OCI-LY1 (cell line): ENCODE data around the gene MYO16.

ENCODE experiments used
- H2AFZ ChIP-seq: fragments of 200-600 bp; sonication (generic), shearing (Covaris generic); 2 replicates; pipeline ENCODE4 v1.6.0; 2014; ENCODE audit warnings: antibody characterized with exemption, mild to moderate bottlenecking, low read length
- H3F3A ChIP-seq: fragments of 200-600 bp; sonication (generic), shearing (Covaris generic); 2 replicates; pipeline ENCODE4 v1.6.0; 2014; ENCODE audit warnings: mild to moderate bottlenecking, antibody characterized with exemption, low read length, moderate library complexity; ENCODE audit not compliant: insufficient read depth
- H3K27ac ChIP-seq: fragments of 200-600 bp; sonication (generic); 2 replicates; pipeline ENCODE4 v1.5.1; 2014; ENCODE audit warnings: low read length, mixed run types, mild to moderate bottlenecking, low read depth; ENCODE audit not compliant: poor library complexity, severe bottlenecking
- H3K27me3 ChIP-seq: fragments of 200-600 bp; sonication (generic); 2 replicates; pipeline ENCODE4 v1.6.0; 2014; ENCODE audit warnings: antibody characterized with exemption, mild to moderate bottlenecking, low read length, moderate library complexity; ENCODE audit not compliant: insufficient read depth
- H3K36me3 ChIP-seq: fragments of 200-600 bp; sonication (generic); 2 replicates; pipeline ENCODE4 v1.6.1; 2014; ENCODE audit warnings: mild to moderate bottlenecking, antibody characterized with exemption, low read length, moderate library complexity, mixed read lengths; ENCODE audit not compliant: insufficient read depth
- H3K4me1 ChIP-seq: fragments of 200-600 bp; sonication (generic); 2 replicates; pipeline ENCODE4 v1.5.1; 2014; ENCODE audit warnings: mild to moderate bottlenecking, low read length, moderate library complexity; ENCODE audit not compliant: insufficient read depth, severe bottlenecking
- H3K4me2 ChIP-seq: fragments of 200-600 bp; sonication (generic), shearing (Covaris generic); 2 replicates; pipeline ENCODE4 v1.6.1; 2014; ENCODE audit warnings: low read length
- H3K4me3 ChIP-seq: fragments of 200-600 bp; sonication (generic); 2 replicates; pipeline ENCODE4 v1.5.1; 2014; ENCODE audit warnings: low read length, low read depth, mild to moderate bottlenecking, mixed read lengths; ENCODE audit not compliant: poor library complexity, severe bottlenecking
- H3K79me2 ChIP-seq: fragments of 200-600 bp; shearing (Covaris generic); 2 replicates; pipeline ENCODE4 v1.6.1; 2016; ENCODE audit warnings: mixed run types, low read length, mixed read lengths; ENCODE audit not compliant: insufficient read depth
- H3K9ac ChIP-seq: fragments of 200-600 bp; sonication (generic), shearing (Covaris generic); 2 replicates; pipeline ENCODE4 v1.6.1; 2014; ENCODE audit warnings: mild to moderate bottlenecking, low read length, mixed read lengths
- H3K9me2 ChIP-seq: fragments of 200-600 bp; sonication (generic), shearing (Covaris generic); 2 replicates; pipeline ENCODE4 v1.6.1; 2014; ENCODE audit warnings: low read depth, mild to moderate bottlenecking, low read length, mixed read lengths
- H3K9me3 ChIP-seq: fragments of 200-600 bp; shearing (Covaris generic); 2 replicates; pipeline ENCODE4 v1.6.1; 2014; ENCODE audit warnings: low read length, mixed read lengths
- H4K20me1 ChIP-seq: fragments of 200-600 bp; sonication (generic), shearing (Covaris generic); 2 replicates; pipeline ENCODE4 v1.6.0; 2016; ENCODE audit warnings: mild to moderate bottlenecking, low read length; ENCODE audit not compliant: insufficient read depth
- CTCF ChIP-seq: fragments of 200-600 bp; sonication (generic), shearing (Covaris generic); IDR thresholded peaks from 2 replicates; pipeline ENCODE4 v1.5.1; 2017; ENCODE audit warnings: mild to moderate bottlenecking, antibody characterized with exemption, low read length, moderate library complexity, mixed read lengths
- EZH2 ChIP-seq: fragments of 200-600 bp; sonication (generic), shearing (Covaris generic); IDR thresholded peaks from 2 replicates; pipeline ENCODE4 v1.8.0; 2017; ENCODE audit warnings: borderline replicate concordance, mixed run types, mild to moderate bottlenecking, antibody characterized with exemption, low read length, moderate library complexity, mixed read lengths

MYO16 gene

GRCh38 chr13:109126178-109126577 is 496.8 kb downstream of the MYO16 start:
- Histone ChIP-seq H3K79me2 (no peaks in the 10 kb centered on the region), H2AFZ (no peak overlapping the region), H3K36me3 (no peaks in the 10 kb centered on the region), H3K9me2 (no peaks in the 10 kb centered on the region), H3F3A (no peaks in the 10 kb centered on the region), H4K20me1 (no peaks in the 10 kb centered on the region), H3K9ac (no peak overlapping the region), H3K27me3 (no peaks in the 10 kb centered on the region), H3K4me2 (no peak overlapping the region), H3K9me3 (no peaks in the 10 kb centered on the region), H3K27ac (no peak overlapping the region), H3K4me1 (peaks cover 3% of the 10 kb centered on the region), H3K4me3 (no peak overlapping the region)
- TF ChIP-seq EZH2: no peak
- TF ChIP-seq CTCF: no peak

- H4K20me1 ChIP-seq: no peaks in the 10 kb centered on the region
- H3K9ac ChIP-seq: no peak overlapping the region
- H3K27me3 ChIP-seq: no peaks in the 10 kb centered on the region
- no peaks in the 10 kb centered on the region for H3K36me3 ChIP-seq
- no peaks in the 10 kb centered on the region for H3K9me2 ChIP-seq
- no peaks in the 10 kb centered on the region for H3K9me3 ChIP-seq
- no peak overlapping the region for H2AFZ ChIP-seq
- TF ChIP-seq EZH2: no peak
- TF ChIP-seq CTCF: no peak
- no peak overlapping the region for H3K4me2 ChIP-seq
- H3K79me2 ChIP-seq: no peaks in the 10 kb centered on the region
- peaks cover 11% of the 10 kb centered on the region for H3K4me1 ChIP-seq
- H3F3A ChIP-seq: no peaks in the 10 kb centered on the region
- no peak overlapping the region for H3K27ac ChIP-seq
- H3K4me3 ChIP-seq: no peak overlapping the region
These were observed 497.7 kb downstream of the MYO16 start for GRCh38 chr13:109126891-109127641.

GRCh38 chr13:109128121-109128520 is 498.7 kb downstream of the MYO16 start:
- Histone ChIP-seq H3K36me3 (no peaks in the 10 kb centered on the region), H3K27ac (no peak overlapping the region), H3F3A (no peaks in the 10 kb centered on the region), H3K27me3 (no peaks in the 10 kb centered on the region), H3K9ac (no peak overlapping the region), H2AFZ (no peak overlapping the region), H3K4me3 (no peak overlapping the region), H3K79me2 (no peaks in the 10 kb centered on the region), H3K4me2 (no peak overlapping the region), H3K9me3 (no peaks in the 10 kb centered on the region), H3K4me1 (peaks cover 11% of the 10 kb centered on the region), H4K20me1 (no peaks in the 10 kb centered on the region), H3K9me2 (no peaks in the 10 kb centered on the region)
- TF ChIP-seq EZH2 (no peak), CTCF (no peak)
